ENCODE results near the gene PATJ. TPM values are rescaled to one million over a fixed set of nuclear protein-coding genes. Genes with fewer than 3 reads are reported as not detected.

PATJ gene
- total and polyA plus RNA-seq, 4 donors = 8.0 to 47.1 (median 24.3) TPM

DNA sequence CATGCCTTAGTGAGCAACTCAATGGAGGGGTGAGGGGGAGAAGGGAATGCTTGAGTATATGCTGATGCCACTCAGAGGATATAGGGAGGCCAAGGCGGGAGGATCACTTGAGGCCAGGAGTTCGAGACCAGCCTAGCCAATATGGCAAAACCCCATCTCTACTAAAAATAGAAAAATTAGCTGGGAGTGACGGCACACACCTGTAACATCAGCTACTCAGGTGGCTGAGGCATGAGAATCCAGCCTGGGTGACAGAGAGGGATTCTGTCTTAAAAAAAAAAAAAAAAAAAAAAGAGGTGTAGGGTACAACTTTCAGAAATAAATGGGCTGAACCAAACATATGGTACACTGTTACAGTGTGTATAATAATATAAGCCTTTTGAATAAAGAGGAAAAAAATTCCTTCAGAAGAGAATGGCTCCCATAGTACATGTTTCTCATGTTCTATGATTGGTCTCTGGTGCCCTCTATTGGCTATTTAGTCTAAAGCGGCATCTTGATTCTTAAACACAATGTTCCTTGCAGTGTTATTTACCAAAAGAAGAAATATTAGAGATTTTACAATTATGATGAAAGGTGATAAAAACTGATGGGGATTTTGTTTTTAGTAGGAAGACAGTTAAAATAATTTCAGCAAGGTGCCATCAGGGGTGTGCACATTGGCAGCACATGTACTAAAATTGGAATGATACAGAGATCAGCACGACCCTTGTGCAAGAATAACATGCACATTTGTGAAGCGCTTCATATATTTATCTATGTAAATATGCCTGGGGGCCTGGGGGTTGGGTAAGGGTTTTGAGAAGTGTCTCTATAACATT lies 109.8 kb downstream of the PATJ start:
- intact Hi-C loops (cut with DNase I) = loop anchor here (2.0 to 10.0 kb wide), 7 partner anchors 400 to 1697 kb away; no protein-coding TSS in a partner anchor
- H3K9me3 ChIP-seq (ENCODE audit: control insufficient read depth, low read length) = no peaks in the 10 kb centered on the region
- no peaks in the 10 kb centered on the region for H3K27me3 ChIP-seq (ENCODE audit: control insufficient read depth in 1 of 2, insufficient read depth in 2 of 2, low read length in 1 of 2)
- H3K4me3 ChIP-seq (ENCODE audit: low read length in 2 of 2) = no peak overlapping the region
- H3K27ac ChIP-seq (ENCODE audit: low read depth in 1 of 2, low read length in 2 of 2) = no peak overlapping the region
- peak; percentile 81 for ATAC-seq (ENCODE audit: low FRiP score)
- no peaks in the 10 kb centered on the region for H3K4me1 ChIP-seq (ENCODE audit: control insufficient read depth in 1 of 2, insufficient read depth in 2 of 2, low read length in 2 of 2)
- no peak for DNase-seq
- no peaks in the 10 kb centered on the region for H3K36me3 ChIP-seq (ENCODE audit: control insufficient read depth in 1 of 2, insufficient read depth in 2 of 2, low read length in 1 of 2)
- WGBS, 2 donors = 66% methylated on average over 6 of the region's 6 CpGs

DNA sequence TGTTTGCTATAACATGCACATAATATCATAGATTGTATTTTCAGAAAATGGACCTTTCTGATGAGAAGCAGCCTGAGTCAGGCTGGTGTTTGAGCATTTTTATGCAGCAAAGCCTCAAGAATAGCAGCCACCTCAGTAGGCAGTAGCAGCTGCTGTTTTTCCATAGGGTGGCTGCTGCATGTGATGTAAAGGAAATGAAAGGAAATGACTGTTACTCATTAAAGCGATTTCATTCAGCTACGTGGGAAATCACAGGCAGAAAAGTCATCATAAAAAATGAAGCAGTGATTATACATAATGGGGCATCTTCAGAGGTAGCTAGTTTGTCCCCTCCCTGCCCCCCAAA lies 110.4 kb downstream of the PATJ start:
- Histone ChIP-seq H3K4me3 (ENCODE audit: low read length in 2 of 2) (no peak overlapping the region), H3K9me3 (ENCODE audit: control insufficient read depth, low read length) (no peaks in the 10 kb centered on the region), H3K27ac (ENCODE audit: low read depth in 1 of 2, low read length in 2 of 2) (no peak overlapping the region), H3K36me3 (ENCODE audit: control insufficient read depth in 1 of 2, insufficient read depth in 2 of 2, low read length in 1 of 2) (no peaks in the 10 kb centered on the region), H3K27me3 (ENCODE audit: control insufficient read depth in 1 of 2, insufficient read depth in 2 of 2, low read length in 1 of 2) (no peaks in the 10 kb centered on the region), H3K4me1 (ENCODE audit: control insufficient read depth in 1 of 2, insufficient read depth in 2 of 2, low read length in 2 of 2) (no peaks in the 10 kb centered on the region)
- ATAC-seq (ENCODE audit: low FRiP score) = no peak
- DNase-seq = no peak
- WGBS, 2 donors = 75 to 83% methylated on average over 2 of the region's 2 CpGs
- intact Hi-C loops (cut with DNase I) = loop anchor here (2.0 to 10.0 kb wide), 7 partner anchors 400 to 1698 kb away; no protein-coding TSS in a partner anchor

DNA sequence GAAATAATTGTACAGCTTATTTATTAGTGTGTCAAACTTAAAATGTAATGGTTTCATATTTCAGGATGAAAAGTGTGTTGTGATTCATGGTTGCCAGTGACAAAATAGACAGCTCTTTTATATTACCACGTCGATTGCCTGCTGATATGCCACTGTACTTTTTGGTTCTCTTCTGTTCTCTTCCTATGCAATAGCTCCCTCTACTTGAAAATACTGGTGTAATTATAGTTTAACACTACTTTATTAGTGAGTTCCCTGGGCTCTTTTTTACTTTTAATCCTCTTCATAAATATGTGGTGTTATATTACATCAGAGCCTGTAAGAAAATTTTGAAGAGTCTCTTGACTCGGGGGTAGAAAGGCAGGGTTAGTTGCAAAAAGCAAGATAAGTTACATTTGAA lies 111.3 kb downstream of the PATJ start:
- DNase-seq (no peak), ATAC-seq (ENCODE audit: low FRiP score) (no peak)
- intact Hi-C loops (cut with DNase I) = loop anchor here (2.0 to 10.0 kb wide), 7 partner anchors 401 to 1699 kb away; no protein-coding TSS in a partner anchor
- Histone ChIP-seq H3K27me3 (ENCODE audit: control insufficient read depth in 1 of 2, insufficient read depth in 2 of 2, low read length in 1 of 2) (no peaks in the 10 kb centered on the region), H3K9me3 (ENCODE audit: control insufficient read depth, low read length) (no peaks in the 10 kb centered on the region), H3K4me1 (ENCODE audit: control insufficient read depth in 1 of 2, insufficient read depth in 2 of 2, low read length in 2 of 2) (no peaks in the 10 kb centered on the region), H3K4me3 (ENCODE audit: low read length in 2 of 2) (no peak overlapping the region), H3K27ac (ENCODE audit: low read depth in 1 of 2, low read length in 2 of 2) (no peak overlapping the region), H3K36me3 (ENCODE audit: control insufficient read depth in 1 of 2, insufficient read depth in 2 of 2, low read length in 1 of 2) (no peaks in the 10 kb centered on the region)
- WGBS, 2 donors = 3 to 5% methylated on average over 3 of the region's 3 CpGs

DNA sequence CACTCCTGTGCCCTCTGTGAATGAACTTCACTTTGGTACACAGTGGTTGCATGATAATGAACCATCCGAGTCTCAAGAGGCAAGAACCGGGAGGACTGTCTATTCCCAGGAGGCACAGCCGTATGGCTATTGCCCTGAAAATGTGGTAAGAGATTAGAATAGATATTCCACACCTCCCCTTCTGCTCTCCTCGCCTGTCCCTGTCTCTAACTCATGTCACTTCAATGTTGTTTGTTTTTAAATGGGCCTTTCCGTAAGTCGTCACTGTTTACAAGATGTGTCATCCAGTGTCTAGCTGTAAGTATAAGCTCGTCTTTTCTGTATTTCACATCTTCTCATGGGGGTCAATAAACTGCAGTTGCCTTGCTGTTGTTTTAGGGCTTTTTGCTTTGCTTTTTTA lies 122.2 kb downstream of the PATJ start:
- Histone ChIP-seq H3K27ac (ENCODE audit: low read depth in 1 of 2, low read length in 2 of 2) (no peak overlapping the region), H3K4me3 (ENCODE audit: low read length in 2 of 2) (no peak overlapping the region), H3K36me3 (ENCODE audit: control insufficient read depth in 1 of 2, insufficient read depth in 2 of 2, low read length in 1 of 2) (peaks cover 0 to 8% of the 10 kb centered on the region in 2 donors), H3K4me1 (ENCODE audit: control insufficient read depth in 1 of 2, insufficient read depth in 2 of 2, low read length in 2 of 2) (no peaks in the 10 kb centered on the region), H3K9me3 (ENCODE audit: control insufficient read depth, low read length) (no peaks in the 10 kb centered on the region), H3K27me3 (ENCODE audit: control insufficient read depth in 1 of 2, insufficient read depth in 2 of 2, low read length in 1 of 2) (no peaks in the 10 kb centered on the region)
- intact Hi-C loops (cut with DNase I) = no loop called here
- ATAC-seq (ENCODE audit: low FRiP score) (no peak), DNase-seq (no peak)
- 78 to 80% methylated on average over 7 of the region's 7 CpGs for WGBS, 2 donors

DNA sequence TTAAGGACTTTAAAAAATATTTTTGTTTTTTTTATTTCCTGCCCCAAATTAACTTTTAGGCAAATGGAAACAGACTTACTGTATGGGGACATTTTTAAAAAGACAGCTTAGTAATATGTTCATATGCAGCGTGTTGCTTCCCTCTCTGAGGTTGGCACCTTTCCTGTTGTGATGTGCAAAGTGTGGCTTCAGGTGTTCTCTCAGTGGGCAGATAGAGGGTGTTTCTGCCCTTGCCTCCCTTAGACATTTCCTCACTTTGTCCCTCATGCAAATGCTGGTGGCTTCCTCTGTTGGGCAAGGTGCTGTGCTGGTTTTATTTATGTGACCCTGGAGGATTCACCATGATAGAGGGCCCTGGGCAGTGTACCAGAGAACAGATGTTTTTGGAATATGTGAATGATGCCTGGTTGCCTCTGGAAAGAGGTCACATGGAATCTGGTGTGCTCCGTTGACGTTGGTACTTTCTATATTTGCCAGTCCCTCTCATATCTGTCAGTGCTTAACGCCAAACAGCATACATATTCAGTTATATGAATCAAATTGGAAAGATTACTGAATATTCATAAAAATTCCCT lies 123.5 kb downstream of the PATJ start:
- Histone ChIP-seq H3K4me1 (ENCODE audit: control insufficient read depth in 1 of 2, insufficient read depth in 2 of 2, low read length in 2 of 2) (no peaks in the 10 kb centered on the region), H3K27me3 (ENCODE audit: control insufficient read depth in 1 of 2, insufficient read depth in 2 of 2, low read length in 1 of 2) (no peaks in the 10 kb centered on the region), H3K36me3 (ENCODE audit: control insufficient read depth in 1 of 2, insufficient read depth in 2 of 2, low read length in 1 of 2) (peaks cover 0 to 8% of the 10 kb centered on the region in 2 donors), H3K27ac (ENCODE audit: low read depth in 1 of 2, low read length in 2 of 2) (no peak overlapping the region), H3K9me3 (ENCODE audit: control insufficient read depth, low read length) (no peaks in the 10 kb centered on the region), H3K4me3 (ENCODE audit: low read length in 2 of 2) (no peak overlapping the region)
- DNase-seq (no peak), ATAC-seq (ENCODE audit: low FRiP score) (no peak)
- WGBS, 2 donors = 71 to 82% methylated on average over 4 of the region's 4 CpGs
- intact Hi-C loops (cut with DNase I) = no loop called here

DNA sequence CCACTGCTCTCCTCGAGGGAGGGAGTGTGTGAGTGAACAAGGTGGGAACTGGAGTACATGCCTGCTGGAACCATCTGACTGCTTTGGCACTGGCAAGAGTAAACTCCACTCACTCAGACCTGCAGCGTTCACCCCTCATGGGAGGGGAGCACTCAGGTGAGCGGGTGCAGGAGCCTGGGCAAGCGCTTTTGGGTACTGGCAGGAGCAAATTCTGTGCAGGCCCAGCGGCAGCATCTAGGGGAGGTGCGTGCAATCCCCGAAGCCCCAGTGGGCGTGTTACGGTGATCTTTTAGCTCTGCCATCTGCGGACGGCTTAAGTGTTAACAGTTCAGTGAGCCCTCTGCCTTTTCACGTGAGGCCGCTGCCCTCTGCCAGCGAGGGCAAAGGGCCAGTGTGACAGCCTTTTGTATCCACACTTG lies 127.4 kb downstream of the PATJ start:
- no peaks in the 10 kb centered on the region for H3K9me3 ChIP-seq (ENCODE audit: control insufficient read depth, low read length)
- DNase-seq (no peak), ATAC-seq (ENCODE audit: low FRiP score) (no peak)
- no peak overlapping the region for H3K4me3 ChIP-seq (ENCODE audit: low read length in 2 of 2)
- H3K36me3 ChIP-seq (ENCODE audit: control insufficient read depth in 1 of 2, insufficient read depth in 2 of 2, low read length in 1 of 2) = peaks cover 5% of the 10 kb centered on the region in 2 donors
- no peaks in the 10 kb centered on the region for H3K27me3 ChIP-seq (ENCODE audit: control insufficient read depth in 1 of 2, insufficient read depth in 2 of 2, low read length in 1 of 2)
- intact Hi-C loops (cut with DNase I) = no loop called here
- H3K4me1 ChIP-seq (ENCODE audit: control insufficient read depth in 1 of 2, insufficient read depth in 2 of 2, low read length in 2 of 2) = no peaks in the 10 kb centered on the region
- WGBS, 2 donors = 96% methylated on average over 14 of the region's 14 CpGs
- H3K27ac ChIP-seq (ENCODE audit: low read depth in 1 of 2, low read length in 2 of 2) = no peak overlapping the region

DNA sequence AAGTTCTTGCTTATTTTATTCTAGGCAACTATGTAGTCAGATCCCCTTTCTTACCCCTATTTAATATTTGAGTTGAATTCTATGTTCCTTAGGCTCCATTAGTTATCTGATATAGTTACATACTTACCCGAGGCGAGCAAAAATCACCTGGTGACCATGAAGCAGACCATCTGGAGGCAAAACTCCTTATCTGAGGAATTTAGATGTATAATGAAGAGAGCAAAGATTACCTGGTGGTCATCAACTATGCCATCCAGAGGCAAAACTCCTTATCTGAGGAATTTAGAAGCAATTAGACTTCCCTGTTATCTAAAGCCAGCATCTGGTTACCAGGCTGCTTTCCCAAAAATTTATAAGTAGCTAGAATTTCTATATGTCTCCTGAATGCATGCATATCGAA lies 129.9 kb downstream of the PATJ start:
- peaks cover 1 to 5% of the 10 kb centered on the region in 2 donors for H3K36me3 ChIP-seq (ENCODE audit: control insufficient read depth in 1 of 2, insufficient read depth in 2 of 2, low read length in 1 of 2)
- 96 to 97% methylated on average over 3 of the region's 3 CpGs for WGBS, 2 donors
- intact Hi-C loops (cut with DNase I) = no loop called here
- no peak for ATAC-seq (ENCODE audit: low FRiP score)
- no peak overlapping the region for H3K4me3 ChIP-seq (ENCODE audit: low read length in 2 of 2)
- H3K27me3 ChIP-seq (ENCODE audit: control insufficient read depth in 1 of 2, insufficient read depth in 2 of 2, low read length in 1 of 2) = no peaks in the 10 kb centered on the region
- DNase-seq = no peak
- no peaks in the 10 kb centered on the region for H3K4me1 ChIP-seq (ENCODE audit: control insufficient read depth in 1 of 2, insufficient read depth in 2 of 2, low read length in 2 of 2)
- H3K27ac ChIP-seq (ENCODE audit: low read depth in 1 of 2, low read length in 2 of 2) = no peak overlapping the region
- H3K9me3 ChIP-seq (ENCODE audit: control insufficient read depth, low read length) = no peaks in the 10 kb centered on the region

DNA sequence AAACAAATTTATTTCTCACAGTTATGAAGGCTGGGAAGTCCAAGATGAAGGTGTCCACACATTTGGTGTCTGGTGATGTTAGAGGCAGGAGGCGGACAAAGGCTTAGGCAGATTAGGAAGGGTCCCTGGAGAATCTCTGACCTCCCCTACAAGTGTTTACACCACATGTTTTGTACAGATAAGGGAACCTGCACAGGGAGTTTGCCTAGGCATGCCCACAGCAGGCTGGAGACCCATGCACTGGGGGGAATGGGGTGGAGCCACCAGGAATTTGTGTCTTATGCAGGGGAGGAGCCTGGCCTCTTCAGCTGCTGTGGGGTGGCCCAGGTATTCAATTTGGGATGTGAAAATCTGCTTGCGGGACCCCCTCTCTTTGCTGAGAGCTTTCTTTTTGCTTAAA lies 131.3 kb downstream of the PATJ start:
- peaks cover 3 to 5% of the 10 kb centered on the region in 2 donors for H3K36me3 ChIP-seq (ENCODE audit: control insufficient read depth in 1 of 2, insufficient read depth in 2 of 2, low read length in 1 of 2)
- H3K4me3 ChIP-seq (ENCODE audit: low read length in 2 of 2) = no peak overlapping the region
- intact Hi-C loops (cut with DNase I) = no loop called here
- H3K4me1 ChIP-seq (ENCODE audit: control insufficient read depth in 1 of 2, insufficient read depth in 2 of 2, low read length in 2 of 2) = no peaks in the 10 kb centered on the region
- no peak overlapping the region for H3K27ac ChIP-seq (ENCODE audit: low read depth in 1 of 2, low read length in 2 of 2)
- H3K9me3 ChIP-seq (ENCODE audit: control insufficient read depth, low read length) = no peaks in the 10 kb centered on the region
- ATAC-seq (ENCODE audit: low FRiP score) (no peak), DNase-seq (no peak)
- H3K27me3 ChIP-seq (ENCODE audit: control insufficient read depth in 1 of 2, insufficient read depth in 2 of 2, low read length in 1 of 2) = no peaks in the 10 kb centered on the region
- WGBS, 2 donors = 97 to 98% methylated on average over 2 of the region's 2 CpGs

DNA sequence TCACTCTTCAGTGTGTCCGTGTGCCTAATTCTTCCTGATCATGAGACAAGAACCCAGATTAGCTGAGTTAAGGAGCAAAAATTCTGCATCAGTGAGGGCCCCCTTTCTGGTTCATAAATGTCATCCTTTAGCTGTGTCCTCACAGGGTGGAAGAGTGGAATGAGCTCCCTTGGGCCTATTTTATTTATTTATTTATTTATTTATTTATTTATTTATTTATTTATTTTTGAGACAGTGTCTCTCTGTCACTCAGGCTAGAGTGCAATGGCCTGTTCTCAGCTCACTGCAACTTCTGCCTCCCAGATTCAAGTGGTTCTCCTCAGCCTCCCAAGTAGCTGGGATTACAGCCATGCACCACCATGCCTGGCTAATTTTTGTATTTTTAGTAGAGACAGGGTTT lies 131.7 kb downstream of the PATJ start:
- WGBS, 2 donors = 85 to 96% methylated on average over 1 of the region's 1 CpG
- DNase-seq = no peak

More for the DNA sequence above, 131.7 kb downstream of the PATJ start:
- no peaks in the 10 kb centered on the region for H3K27me3 ChIP-seq (ENCODE audit: control insufficient read depth in 1 of 2, insufficient read depth in 2 of 2, low read length in 1 of 2)
- ATAC-seq (ENCODE audit: low FRiP score) = no peak
- no peaks in the 10 kb centered on the region for H3K4me1 ChIP-seq (ENCODE audit: control insufficient read depth in 1 of 2, insufficient read depth in 2 of 2, low read length in 2 of 2)
- intact Hi-C loops (cut with DNase I) = no loop called here
- peaks cover 3 to 5% of the 10 kb centered on the region in 2 donors for H3K36me3 ChIP-seq (ENCODE audit: control insufficient read depth in 1 of 2, insufficient read depth in 2 of 2, low read length in 1 of 2)
- no peak overlapping the region for H3K4me3 ChIP-seq (ENCODE audit: low read length in 2 of 2)
- no peak overlapping the region for H3K27ac ChIP-seq (ENCODE audit: low read depth in 1 of 2, low read length in 2 of 2)
- H3K9me3 ChIP-seq (ENCODE audit: control insufficient read depth, low read length) = no peaks in the 10 kb centered on the region

Measured in aorta (tissue), 5 donors.